Measurements from ENCODE around the gene MYO10.
"Not testable (repeated sequence)": the region's sequence is repeated elsewhere in the genome, so short reads cannot be mapped to it uniquely, and the experiment has no call there.

The MYO10 gene

GRCh38 chr5:16776611-16777251 is 159.4 kb downstream of the MYO10 start:
- DNase-seq: peak; percentile 73

DNA sequence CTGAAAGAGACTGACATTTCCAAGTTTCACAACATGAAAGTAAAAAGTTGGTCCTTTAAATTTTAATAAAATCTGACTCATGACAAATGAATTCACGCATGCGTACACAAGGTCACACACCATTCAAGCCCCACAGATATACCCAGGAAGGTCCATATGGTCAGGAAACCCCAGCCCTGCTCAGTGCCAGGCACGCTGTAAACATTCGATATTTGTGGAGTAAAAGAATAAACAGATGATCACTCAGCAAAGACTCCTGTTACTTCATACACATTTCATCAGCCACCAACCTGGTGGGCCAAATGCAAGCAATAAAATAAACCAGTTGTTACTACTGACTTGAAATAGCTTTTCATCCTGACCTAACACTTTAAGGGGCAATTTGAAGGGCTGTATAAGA is 161.3 kb downstream of the MYO10 start:
- DNase-seq: no peak

DNA sequence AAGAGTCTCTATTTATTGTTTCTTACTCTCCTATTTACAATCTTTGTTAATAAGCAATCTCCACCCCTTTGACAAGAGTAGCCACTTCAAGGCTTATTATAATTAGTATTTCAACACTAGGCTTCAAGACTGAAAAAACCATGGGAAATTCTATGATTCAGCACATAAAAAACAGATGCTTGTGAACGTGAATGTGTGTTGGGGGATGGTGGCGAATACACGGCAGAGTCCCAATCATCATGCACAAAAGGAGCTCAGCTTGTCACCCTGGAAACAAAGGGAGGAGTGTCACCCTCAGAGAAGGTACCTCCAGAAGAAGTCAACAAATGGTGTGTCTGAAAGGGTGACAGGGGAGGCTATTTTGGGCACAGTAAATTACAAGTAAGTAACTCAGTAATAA is 162.1 kb downstream of the MYO10 start:
- peak; percentile 32 for DNase-seq

- DNase-seq: no peak
These were observed 163.5 kb downstream of the MYO10 start for GRCh38 chr5:16772556-16772955.

GRCh38 chr5:16768184-16768583 is 167.9 kb downstream of the MYO10 start:
- no peak for DNase-seq

- no peak for DNase-seq
These were observed 172.9 kb downstream of the MYO10 start for GRCh38 chr5:16763211-16763610.

GRCh38 chr5:16759147-16759773 is 176.8 kb downstream of the MYO10 start:
- DNase-seq: no peak

DNA sequence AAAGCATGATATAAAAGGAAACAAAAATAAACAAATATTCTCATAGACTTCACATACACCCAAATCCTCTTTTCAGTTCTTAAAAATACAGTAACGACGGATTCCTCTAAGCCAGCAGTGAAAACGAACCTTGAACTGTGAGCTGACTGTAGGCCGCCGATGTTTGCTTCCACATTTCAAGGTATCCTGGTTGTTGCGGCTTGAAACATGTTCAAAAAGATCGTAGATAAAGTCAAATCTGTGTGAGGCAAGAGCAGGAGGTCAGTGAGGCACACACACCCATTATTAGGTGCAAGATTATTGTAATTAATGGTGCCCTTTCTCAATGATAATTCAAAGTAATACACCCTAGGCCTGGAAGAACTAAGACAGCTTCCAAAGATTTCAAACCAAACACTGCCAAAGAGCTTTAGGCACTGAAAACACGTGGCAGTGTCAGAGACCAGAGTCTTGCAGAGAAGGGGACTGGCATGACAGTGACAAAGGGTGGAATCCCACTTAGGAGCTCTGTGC is 178.0 kb downstream of the MYO10 start:
- no peak for DNase-seq

DNA sequence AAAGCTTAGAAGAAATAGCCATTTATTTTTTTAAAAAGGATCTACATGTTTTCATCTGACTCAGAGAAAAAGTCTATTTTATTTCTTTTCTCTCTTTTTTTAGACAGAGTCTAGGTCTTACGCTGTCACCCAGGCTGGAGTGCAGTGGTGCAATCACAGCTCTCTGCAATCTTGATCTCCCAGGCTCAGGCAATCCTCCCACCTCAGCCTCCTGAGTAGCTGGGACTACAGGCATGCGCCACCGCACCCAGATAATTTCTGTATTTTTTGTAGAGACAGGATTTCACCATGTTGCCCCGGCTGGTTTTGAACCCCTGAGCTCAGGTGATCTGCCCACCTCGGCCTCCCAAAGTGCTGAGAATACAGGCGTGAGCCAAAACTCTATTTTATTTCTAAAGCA is 178.5 kb downstream of the MYO10 start:
- DNase-seq: not testable (repeated sequence)

GRCh38 chr5:16757146-16757545 is 178.9 kb downstream of the MYO10 start:
- no peak for DNase-seq

GRCh38 chr5:16756692-16757091 is 179.4 kb downstream of the MYO10 start:
- no peak for DNase-seq

DNA sequence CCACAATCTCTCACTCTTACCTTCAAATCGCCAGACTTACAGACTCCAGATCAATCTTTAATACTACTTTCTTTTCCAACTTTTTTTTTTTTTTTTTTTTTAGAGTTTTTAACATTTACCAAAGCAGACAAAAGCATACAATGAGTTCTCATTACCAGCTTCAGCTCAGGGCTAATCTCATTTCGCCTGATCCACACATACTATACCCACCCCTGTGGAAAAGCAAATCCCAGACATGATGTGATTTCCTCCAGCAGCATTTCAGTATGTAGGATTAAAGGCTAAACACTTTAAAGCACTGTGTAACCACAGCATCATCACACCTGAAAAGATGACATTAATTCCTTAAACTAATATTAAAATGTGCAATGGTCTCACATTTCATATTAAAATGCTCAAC is 180.4 kb downstream of the MYO10 start:
- DNase-seq: no peak

DNA sequence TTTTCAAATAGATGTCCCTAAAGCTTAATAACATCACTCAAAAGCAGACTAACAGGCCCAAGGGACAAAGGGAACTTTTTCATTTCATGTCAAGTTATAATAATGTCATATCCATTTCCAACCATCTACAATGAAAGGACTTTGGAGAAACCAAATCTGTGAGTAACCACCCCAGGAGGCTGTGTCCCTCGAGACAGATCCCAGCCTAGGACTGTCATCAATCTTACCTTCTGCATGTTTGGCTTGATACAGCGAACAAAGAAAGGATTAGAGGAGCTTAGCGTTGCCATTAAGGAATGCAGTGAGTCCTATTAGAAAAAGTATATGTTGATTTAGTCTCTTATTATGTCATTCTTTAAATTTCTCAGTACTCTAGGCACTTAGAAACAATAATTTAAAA is 181.5 kb downstream of the MYO10 start:
- DNase-seq: no peak

GRCh38 chr5:16754086-16754485 is 182.0 kb downstream of the MYO10 start:
- DNase-seq: no peak

DNA sequence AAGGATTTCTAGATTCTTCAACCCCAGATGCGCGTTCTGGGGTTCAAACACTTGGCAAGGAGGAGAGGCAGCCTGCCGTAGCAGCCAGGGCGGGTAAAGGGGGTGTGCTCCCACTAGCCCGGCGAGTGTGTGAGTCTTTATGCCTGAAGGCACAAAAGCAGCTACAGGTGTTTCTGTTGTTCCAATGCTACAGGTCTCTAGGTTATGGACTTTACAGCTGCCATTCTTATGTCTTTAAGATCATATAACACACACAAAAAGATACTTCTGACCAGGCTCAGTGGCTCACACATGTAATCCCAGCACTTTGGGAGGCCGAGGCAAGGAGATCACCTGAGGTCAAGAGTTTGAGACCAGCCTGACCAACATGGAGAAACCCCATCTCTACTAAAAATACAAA is 185.6 kb downstream of the MYO10 start:
- DNase-seq: no peak

GRCh38 chr5:16749626-16750025 is 186.5 kb downstream of the MYO10 start:
- DNase-seq: no peak

- DNase-seq: no peak
These were observed 191.8 kb downstream of the MYO10 start for GRCh38 chr5:16744164-16744880.

GRCh38 chr5:16742938-16743337 is 193.2 kb downstream of the MYO10 start:
- no peak for DNase-seq

DNA sequence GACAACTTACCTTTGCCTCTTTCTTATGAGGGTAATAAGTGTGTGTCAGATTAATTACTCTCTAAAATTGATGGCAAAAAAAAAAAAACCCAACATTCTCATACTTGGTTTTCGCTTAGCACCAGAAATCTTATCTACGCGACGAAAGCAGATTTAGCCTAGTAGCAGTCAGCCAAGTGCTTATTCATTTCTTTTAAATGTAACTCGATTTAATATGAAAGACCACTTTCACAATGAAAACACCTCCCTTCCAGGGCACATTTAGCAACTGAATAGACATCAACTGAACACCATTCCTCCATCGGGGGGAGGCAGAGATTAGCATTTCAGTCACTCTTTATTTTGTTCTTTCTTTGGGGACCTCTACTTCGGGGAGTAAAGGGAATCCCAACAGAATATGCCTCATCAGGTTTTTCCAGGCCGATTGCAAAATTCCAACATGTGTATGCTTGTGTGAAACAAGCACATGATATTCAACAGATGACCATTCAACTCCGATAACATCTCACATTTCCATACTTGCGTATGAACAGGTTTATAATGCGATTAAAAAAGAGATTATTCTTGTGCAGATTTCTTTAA is 195.2 kb downstream of the MYO10 start:
- no peak for DNase-seq

DNA sequence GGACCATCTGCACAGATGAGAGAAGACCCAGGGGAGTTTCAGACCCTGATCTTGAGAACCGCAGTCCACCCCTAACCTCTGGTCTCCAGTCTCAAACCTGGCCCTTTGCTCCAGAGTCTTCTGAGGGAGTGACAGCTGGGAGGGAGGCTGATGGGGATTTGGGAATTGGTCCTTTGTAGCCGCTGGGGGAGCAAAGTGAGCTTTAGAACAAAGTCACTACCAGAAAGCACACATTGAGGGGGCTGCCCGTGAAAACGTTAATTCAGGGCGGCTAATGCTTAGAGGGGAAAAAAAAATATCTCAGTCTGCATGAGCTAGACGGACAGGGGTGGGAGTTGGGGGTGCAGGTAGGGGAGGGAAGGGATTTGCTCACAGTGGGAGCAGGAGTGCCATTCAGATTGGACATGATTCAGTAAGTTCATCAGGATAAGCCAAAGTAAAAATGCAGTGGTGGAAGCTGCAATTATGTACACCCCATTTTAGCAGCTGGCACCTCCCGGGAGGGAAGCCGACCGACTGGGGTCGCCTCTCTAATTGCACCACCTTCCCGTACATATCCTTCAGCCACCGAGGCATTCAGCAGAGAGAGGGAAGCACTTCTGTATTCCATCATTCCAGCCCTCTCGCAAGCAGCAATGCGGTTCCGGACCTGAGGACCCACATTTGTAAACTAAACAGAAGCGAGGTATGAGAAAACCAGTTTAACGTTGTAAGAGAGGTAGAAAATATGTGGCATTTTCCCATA is 195.8 kb downstream of the MYO10 start:
- DNase-seq: no peak

DNA sequence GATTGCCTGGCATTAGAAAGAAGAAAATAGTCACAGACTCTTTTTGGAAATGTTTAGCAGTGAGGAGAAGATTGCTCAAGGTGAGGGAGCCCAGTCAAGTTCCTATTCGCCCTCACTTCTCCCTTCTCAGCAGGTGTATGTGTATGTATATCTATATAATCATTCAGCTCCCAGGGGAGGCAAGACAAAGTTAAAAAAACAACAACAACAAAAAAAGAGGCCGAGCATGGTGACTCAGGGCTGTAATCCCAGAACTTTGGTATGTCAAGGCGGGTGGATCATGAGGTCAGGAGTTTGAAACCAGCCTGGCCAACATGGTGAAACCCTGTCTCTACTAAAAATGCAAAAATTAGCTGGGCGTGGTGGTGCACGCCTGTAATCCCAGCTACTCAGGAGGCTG is 197.7 kb downstream of the MYO10 start:
- DNase-seq: not testable (repeated sequence)

DNA sequence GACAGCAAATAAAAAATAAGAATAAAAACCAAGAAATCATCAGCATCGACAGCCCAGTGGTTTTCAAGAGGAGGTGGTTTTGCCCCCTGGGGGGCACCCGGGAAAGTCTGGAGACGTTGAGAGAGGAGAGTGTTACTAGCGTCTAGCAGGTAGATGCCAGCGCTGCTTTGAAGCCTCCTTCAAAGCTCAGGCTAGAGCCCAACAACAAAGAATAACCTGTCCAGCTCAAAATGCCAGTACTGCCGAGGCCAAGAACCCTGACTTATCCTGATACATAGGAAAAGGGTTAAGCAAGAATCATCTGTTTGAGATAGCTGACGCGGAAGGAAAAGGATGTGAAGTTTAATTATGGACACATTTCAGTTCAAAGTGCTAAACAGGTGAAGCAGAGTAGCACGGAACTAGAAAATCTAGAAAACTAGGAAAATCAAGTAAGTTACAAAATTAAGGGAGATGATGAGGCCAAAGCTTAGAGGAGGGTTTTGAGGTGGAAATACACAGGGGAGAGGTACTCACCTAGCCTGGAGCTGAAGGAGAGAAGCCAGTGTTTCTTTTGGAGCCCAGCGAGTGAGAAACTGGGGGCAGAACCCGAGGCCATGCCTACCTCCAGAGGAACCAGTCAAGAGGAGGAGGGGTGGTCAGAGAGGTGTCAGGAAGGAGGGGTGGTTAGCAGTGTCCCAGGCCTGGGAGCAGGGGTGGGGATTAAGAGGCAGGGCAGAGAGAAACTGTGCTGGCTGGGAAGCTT is 198.3 kb downstream of the MYO10 start:
- no peak for DNase-seq
